ENCODE measurements around the gene NOD2.

DNA sequence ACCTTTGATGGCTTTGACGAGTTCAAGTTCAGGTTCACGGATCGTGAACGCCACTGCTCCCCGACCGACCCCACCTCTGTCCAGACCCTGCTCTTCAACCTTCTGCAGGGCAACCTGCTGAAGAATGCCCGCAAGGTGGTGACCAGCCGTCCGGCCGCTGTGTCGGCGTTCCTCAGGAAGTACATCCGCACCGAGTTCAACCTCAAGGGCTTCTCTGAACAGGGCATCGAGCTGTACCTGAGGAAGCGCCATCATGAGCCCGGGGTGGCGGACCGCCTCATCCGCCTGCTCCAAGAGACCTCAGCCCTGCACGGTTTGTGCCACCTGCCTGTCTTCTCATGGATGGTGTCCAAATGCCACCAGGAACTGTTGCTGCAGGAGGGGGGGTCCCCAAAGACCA, 17.6 kb downstream of the NOD2 start:
- TF ChIP-seq TAF1 (IDR thresholded peaks at IDR 0.05; ENCODE audit: borderline replicate concordance, low read depth, low read length) (no peak), POLR2A (IDR thresholded peaks at IDR 0.05; ENCODE audit: low read depth, low read length) (no peak)

All from GM12892 (cell line).